HG03521 (cell line): Measurements from ENCODE around the gene FGF11.

Experiments
- ATAC-seq: cut with Tn5 transposase; IDR thresholded peaks from one replicate; pipeline ENCODE4 v1.9.1; 2021; ENCODE audit warnings: mild to moderate bottlenecking, moderate library complexity; ENCODE audit not compliant: unreplicated experiment

FGF11 gene

GRCh38 chr17:7408252-7408727 is 31.0 kb upstream of the FGF11 start:
- no peak for ATAC-seq

DNA sequence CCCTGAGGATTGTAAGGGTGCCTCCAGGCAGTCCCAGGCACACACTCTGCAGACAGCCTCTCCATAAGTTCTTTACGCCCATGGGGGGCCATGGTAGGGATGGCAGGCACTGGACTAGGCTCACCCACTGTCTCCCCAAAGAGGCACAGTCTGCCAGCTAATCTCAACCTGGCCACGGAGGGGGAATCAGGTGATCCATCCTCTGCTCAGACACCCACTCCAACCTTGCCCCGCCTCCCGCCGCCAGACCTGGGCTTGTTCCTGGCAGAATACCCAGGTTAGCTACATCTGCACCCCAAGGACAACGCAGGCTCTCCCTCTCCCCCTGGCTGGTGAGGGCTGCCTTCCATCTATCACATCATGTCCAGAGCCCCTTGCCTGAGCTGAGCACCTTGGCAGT is 30.4 kb upstream of the FGF11 start:
- ATAC-seq, result no peak

- ATAC-seq, result no peak
Measured at GRCh38 chr17:7409716-7410115, 29.6 kb upstream of the FGF11 start.

GRCh38 chr17:7410634-7411426 is 28.5 kb upstream of the FGF11 start:
- ATAC-seq, result no peak

GRCh38 chr17:7411427-7411750 is 27.9 kb upstream of the FGF11 start:
- ATAC-seq, result no peak

DNA sequence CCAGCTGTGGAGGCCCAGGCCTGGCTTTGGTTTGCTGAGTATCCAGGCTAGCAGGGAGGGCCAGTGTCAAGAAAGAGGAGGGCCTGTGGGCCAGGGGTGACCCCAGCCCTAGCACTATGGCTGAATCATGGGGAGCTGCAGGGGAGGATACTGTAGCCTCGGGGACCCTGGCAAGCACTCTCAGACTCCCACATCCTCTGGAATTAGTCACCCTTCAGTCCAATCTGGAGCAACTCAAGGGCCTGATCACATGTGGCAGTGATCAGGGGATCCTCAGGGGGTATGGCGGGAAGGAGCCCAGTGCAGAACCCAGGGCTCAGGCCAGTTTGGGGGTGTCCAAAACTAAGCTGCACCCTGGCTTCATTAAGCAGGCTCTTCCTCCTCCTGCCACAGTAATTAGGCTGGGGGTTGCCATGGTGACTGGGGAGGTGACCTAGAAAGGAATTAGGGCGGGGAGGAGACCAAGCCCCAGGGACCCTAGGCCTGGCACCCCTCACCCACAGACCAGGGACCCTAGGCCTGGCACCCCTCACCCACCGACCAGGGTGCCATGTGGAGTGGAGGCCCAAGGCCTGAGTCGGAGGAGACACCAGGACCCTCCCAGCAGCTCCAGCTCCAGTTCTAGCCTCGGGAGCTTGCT is 25.8 kb upstream of the FGF11 start:
- ATAC-seq, result no peak

DNA sequence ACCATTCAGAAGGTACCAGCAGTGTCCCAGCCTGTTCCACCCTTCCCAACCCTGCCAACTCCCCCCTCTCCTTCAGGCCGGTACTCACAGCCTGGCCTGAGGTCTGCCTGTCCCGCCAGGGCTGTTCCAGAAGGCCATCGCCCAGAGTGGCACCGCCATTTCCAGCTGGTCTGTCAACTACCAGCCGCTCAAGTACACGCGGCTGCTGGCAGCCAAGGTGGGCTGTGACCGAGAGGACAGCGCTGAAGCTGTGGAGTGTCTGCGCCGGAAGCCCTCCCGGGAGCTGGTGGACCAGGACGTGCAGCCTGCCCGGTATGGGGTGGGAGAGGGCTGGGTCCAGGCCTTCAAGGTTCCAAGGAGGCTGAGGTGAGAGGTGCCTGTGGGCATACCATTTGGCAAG is 24.5 kb upstream of the FGF11 start:
- no peak for ATAC-seq

- ATAC-seq, result no peak
Measured at GRCh38 chr17:7415784-7416183, 23.5 kb upstream of the FGF11 start.

- ATAC-seq, result no peak
Measured at GRCh38 chr17:7416323-7416722, 23.0 kb upstream of the FGF11 start.

DNA sequence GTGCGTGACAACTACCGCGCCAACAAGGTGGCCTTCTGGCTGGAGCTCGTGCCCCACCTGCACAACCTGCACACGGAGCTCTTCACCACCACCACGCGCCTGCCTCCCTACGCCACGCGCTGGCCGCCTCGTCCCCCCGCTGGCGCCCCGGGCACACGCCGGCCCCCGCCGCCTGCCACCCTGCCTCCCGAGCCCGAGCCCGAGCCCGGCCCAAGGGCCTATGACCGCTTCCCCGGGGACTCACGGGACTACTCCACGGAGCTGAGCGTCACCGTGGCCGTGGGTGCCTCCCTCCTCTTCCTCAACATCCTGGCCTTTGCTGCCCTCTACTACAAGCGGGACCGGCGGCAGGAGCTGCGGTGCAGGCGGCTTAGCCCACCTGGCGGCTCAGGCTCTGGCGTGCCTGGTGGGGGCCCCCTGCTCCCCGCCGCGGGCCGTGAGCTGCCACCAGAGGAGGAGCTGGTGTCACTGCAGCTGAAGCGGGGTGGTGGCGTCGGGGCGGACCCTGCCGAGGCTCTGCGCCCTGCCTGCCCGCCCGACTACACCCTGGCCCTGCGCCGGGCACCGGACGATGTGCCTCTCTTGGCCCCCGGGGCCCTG is 22.2 kb upstream of the FGF11 start:
- ATAC-seq, result no peak

DNA sequence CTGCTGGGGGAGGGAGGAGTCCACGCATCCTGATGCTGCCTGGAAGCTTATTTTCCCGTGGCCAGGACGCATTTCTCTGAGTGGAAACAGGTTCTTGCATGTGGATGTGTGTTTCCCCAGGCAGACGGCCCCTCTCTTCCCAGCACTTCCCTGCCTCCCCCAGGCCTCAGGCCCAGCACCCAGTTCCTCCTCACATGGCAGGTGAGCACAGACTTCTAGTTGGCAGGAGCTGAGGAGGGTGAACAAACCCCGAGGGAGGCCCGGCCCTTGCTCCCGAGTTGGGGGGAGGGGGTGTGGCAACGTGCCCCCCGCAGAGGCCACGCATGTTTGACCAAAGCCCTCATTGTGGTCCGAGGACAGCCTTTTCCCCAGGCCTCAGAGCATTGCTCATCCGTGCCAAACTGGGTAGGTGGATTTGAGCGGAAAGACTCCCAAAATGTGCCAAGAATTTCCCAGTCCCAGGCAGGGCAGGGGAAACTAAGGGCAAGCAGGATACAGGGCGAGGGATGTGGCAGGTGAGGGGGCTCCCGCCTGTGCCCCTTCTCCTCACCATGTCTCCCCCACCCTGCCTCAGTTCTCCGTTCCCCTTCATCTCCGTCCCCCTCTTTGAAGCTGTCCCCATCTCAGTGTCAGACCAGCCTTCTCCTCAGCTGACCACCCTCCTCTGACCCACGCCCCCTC is 20.7 kb upstream of the FGF11 start:
- no peak for ATAC-seq

- ATAC-seq, result no peak
Measured at GRCh38 chr17:7419819-7420610, 19.3 kb upstream of the FGF11 start, which contains the start of gene SPEM1. SPEM1 (plus strand) TSS chr17:7420324; CDS start chr17:7420385, 61 bp downstream.

GRCh38 chr17:7421186-7421585 is 18.1 kb upstream of the FGF11 start:
- no peak for ATAC-seq

GRCh38 chr17:7423679-7424078 is 15.6 kb upstream of the FGF11 start:
- ATAC-seq, result no peak

GRCh38 chr17:7425316-7425715 is 14.0 kb upstream of the FGF11 start, which contains the start of gene SPEM2:
SPEM2 (plus strand) TSS chr17:7425616; CDS start chr17:7425689, 73 bp downstream.
- no peak for ATAC-seq

- ATAC-seq, result no peak
Measured at GRCh38 chr17:7425756-7426155, 13.6 kb upstream of the FGF11 start.

GRCh38 chr17:7426203-7426863 is 13.0 kb upstream of the FGF11 start:
- no peak for ATAC-seq

DNA sequence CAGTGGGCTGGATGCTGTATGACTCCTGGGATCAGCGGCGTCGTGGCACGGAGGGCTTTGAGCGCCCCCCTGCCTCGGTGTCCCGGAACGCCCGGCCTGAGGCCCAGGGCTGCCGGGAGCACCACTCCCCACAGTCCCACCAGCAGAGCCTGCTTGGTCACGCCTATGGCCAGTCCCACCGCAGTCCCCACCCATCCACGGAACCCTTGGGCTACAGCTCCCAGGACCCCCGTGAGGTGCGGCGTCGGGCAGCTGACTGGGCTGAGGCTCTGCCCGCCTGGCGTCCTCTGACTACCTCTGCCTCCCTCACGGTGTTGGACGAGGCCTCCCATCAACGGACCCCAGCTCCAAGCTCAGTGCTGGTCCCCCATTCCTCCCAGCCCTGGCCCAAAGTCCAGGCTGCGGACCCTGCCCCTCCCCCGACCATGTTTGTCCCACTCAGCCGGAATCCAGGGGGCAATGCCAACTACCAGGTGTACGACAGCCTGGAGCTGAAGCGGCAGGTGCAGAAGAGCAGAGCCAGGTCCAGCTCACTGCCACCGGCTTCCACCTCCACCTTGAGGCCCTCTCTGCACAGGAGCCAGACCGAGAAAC is 12.3 kb upstream of the FGF11 start:
- no peak for ATAC-seq

DNA sequence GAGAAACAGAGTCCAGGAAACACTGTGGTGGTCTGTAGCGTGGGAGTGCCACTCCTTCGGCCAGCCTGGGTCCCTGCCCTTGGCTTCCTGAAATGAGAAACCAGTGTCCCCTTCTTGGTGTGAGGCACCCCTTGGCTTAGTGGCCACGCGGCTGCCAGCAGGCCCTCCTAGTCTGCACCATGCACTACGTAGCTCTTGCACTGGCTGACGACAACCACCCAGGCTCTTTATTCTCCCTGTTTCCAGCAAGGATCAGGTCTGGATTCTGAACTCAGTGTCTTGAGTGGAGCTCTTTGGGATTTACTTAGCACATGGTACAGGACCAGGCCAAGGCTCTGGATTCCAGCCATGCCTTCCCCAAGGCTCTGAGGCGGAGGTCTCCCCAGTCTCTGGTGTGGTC is 11.8 kb upstream of the FGF11 start:
- no peak for ATAC-seq

DNA sequence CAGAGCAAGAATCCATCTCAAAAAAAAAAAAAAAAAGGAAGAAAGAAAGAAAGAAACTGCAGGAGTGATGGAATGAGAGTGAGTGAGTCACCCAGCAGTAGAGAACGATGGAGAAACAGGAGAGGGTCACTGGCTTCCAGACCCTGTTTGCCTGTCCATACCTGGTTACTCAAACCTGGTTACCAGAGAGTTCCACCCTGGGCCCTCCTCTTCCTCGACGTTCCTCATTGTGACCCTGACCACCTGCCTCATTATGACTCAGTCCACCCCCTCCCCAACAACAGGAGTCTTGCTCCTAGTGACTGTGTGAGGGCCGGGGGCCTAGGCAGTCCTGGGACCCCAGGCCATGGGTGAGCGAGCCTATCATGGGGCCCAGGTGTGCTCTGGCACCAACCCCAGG is 10.8 kb upstream of the FGF11 start, which contains the start of gene SPEM3:
Gene SPEM3, plus strand, starts transcription at position 301 of the 400 bp plus-strand sequence. Its CDS starts 46 bp downstream, at position 347.
- ATAC-seq, result no peak
